ENCODE results near the gene SH2D3A.

Gene SH2D3A

GRCh38 chr19:6767357-6768235 is at the start of gene SH2D3A:
Gene SH2D3A (minus strand): TSS chr19:6767435. CDS start chr19:6763748, 3,687 bp downstream.
- Histone ChIP-seq H3K4me1 (ENCODE audit: insufficient read depth, low read length, severe bottlenecking) (peaks cover 32% of the 10 kb centered on the region), H3K36me3 (ENCODE audit: insufficient read depth, low read length) (no peaks in the 10 kb centered on the region), H3K9me3 (ENCODE audit: low read length) (no peaks in the 10 kb centered on the region), H4K20me1 (ENCODE audit: insufficient read depth, low read length) (no peaks in the 10 kb centered on the region), H3K4me2 (ENCODE audit: low read length) (peak within 1 kb of the TSS; percentile 100), H3K27ac (ENCODE audit: low read depth, low read length, poor library complexity, severe bottlenecking) (peak within 1 kb of the TSS; percentile 79), H3K9me2 (ENCODE audit: low read depth, low read length) (no peaks in the 10 kb centered on the region), H3K79me2 (ENCODE audit: insufficient read depth, low read length) (no peaks in the 10 kb centered on the region), H3K27me3 (ENCODE audit: insufficient read depth, low read length) (no peaks in the 10 kb centered on the region), H3K4me3 (ENCODE audit: low read depth, low read length, poor library complexity, severe bottlenecking) (peak within 1 kb of the TSS; percentile 81), H2AFZ (ENCODE audit: low read length) (no peak within 1 kb of the TSS), H3K9ac (ENCODE audit: low read length) (peak within 1 kb of the TSS; percentile 78), H3F3A (ENCODE audit: insufficient read depth, low read length) (0 out of 2 replicates have a peak, but pooled peaks cover 4% of the 10 kb centered on the region)
- TF ChIP-seq, protein P1, sequence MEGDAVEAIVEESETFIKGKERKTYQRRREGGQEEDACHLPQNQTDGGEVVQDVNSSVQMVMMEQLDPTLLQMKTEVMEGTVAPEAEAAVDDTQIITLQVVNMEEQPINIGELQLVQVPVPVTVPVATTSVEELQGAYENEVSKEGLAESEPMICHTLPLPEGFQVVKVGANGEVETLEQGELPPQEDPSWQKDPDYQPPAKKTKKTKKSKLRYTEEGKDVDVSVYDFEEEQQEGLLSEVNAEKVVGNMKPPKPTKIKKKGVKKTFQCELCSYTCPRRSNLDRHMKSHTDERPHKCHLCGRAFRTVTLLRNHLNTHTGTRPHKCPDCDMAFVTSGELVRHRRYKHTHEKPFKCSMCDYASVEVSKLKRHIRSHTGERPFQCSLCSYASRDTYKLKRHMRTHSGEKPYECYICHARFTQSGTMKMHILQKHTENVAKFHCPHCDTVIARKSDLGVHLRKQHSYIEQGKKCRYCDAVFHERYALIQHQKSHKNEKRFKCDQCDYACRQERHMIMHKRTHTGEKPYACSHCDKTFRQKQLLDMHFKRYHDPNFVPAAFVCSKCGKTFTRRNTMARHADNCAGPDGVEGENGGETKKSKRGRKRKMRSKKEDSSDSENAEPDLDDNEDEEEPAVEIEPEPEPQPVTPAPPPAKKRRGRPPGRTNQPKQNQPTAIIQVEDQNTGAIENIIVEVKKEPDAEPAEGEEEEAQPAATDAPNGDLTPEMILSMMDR (IDR thresholded peaks at IDR 0.05; ENCODE audit: low read length): no peak
- no peak for TF ChIP-seq EZH2 (IDR thresholded peaks at IDR 0.05; ENCODE audit: borderline replicate concordance, low read length)

DNA sequence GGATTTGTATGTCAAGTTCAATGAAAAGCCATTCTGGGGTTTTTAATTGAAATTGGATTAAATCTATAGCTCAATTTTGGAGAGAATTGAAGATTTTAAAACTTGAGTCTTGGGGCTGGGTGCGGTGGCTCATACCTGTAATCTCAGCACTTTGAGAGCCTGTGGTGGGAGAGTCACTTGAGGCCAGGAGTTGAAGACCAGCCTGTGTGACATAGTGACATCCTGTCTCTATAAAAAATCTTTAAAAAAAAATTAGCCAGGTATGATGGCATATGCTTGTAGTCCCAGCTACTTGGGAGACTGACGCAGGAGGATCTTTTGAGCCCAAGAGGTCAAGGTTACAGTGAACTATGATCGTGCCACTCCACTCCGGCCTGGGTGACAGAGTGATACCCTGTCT is 46.4 kb upstream of the SH2D3A start:
- Histone ChIP-seq H3K27ac (ENCODE audit: low read depth, low read length, poor library complexity, severe bottlenecking) (no peak overlapping the region), H3K4me3 (ENCODE audit: low read depth, low read length, poor library complexity, severe bottlenecking) (no peak overlapping the region), H3K27me3 (ENCODE audit: insufficient read depth, low read length) (no peaks in the 10 kb centered on the region), H3K4me1 (ENCODE audit: insufficient read depth, low read length, severe bottlenecking) (no peaks in the 10 kb centered on the region), H3K36me3 (ENCODE audit: insufficient read depth, low read length) (peaks cover 49% of the 10 kb centered on the region), H3K4me2 (ENCODE audit: low read length) (no peak overlapping the region), H2AFZ (ENCODE audit: low read length) (no peak overlapping the region), H4K20me1 (ENCODE audit: insufficient read depth, low read length) (no peaks in the 10 kb centered on the region), H3K9ac (ENCODE audit: low read length) (no peak overlapping the region), H3K79me2 (ENCODE audit: insufficient read depth, low read length) (peaks cover 55% of the 10 kb centered on the region), H3K9me3 (ENCODE audit: low read length) (no peaks in the 10 kb centered on the region), H3F3A (ENCODE audit: insufficient read depth, low read length) (no peaks in the 10 kb centered on the region), H3K9me2 (ENCODE audit: low read depth, low read length) (no peaks in the 10 kb centered on the region)
- TF ChIP-seq, protein P1 (IDR thresholded peaks at IDR 0.05; ENCODE audit: low read length): no peak
- TF ChIP-seq EZH2 (IDR thresholded peaks at IDR 0.05; ENCODE audit: borderline replicate concordance, low read length): no peak

GRCh38 chr19:6812612-6813011 is 45.4 kb upstream of the SH2D3A start:
- no peaks in the 10 kb centered on the region for H3K9me2 ChIP-seq (ENCODE audit: low read depth, low read length)
- H3K27me3 ChIP-seq (ENCODE audit: insufficient read depth, low read length): no peaks in the 10 kb centered on the region
- no peaks in the 10 kb centered on the region for H3K9me3 ChIP-seq (ENCODE audit: low read length)
- no peaks in the 10 kb centered on the region for H3F3A ChIP-seq (ENCODE audit: insufficient read depth, low read length)
- no peaks in the 10 kb centered on the region for H4K20me1 ChIP-seq (ENCODE audit: insufficient read depth, low read length)
- no peak overlapping the region for H3K27ac ChIP-seq (ENCODE audit: low read depth, low read length, poor library complexity, severe bottlenecking)
- H2AFZ ChIP-seq (ENCODE audit: low read length): no peak overlapping the region
- H3K4me2 ChIP-seq (ENCODE audit: low read length): no peak overlapping the region
- peaks cover 47% of the 10 kb centered on the region for H3K36me3 ChIP-seq (ENCODE audit: insufficient read depth, low read length)
- no peaks in the 10 kb centered on the region for H3K4me1 ChIP-seq (ENCODE audit: insufficient read depth, low read length, severe bottlenecking)
- no peak overlapping the region for H3K9ac ChIP-seq (ENCODE audit: low read length)
- TF ChIP-seq, protein P1 (IDR thresholded peaks at IDR 0.05; ENCODE audit: low read length): no peak
- no peak for TF ChIP-seq EZH2 (IDR thresholded peaks at IDR 0.05; ENCODE audit: borderline replicate concordance, low read length)
- no peak overlapping the region for H3K4me3 ChIP-seq (ENCODE audit: low read depth, low read length, poor library complexity, severe bottlenecking)
- H3K79me2 ChIP-seq (ENCODE audit: insufficient read depth, low read length): peaks cover 53% of the 10 kb centered on the region
